PC-9 (cell line): ENCODE results near the gene ARID5A.

ENCODE experiments used
- EZH2 ChIP-seq: fragments of 200-600 bp; sonication (generic); IDR thresholded peaks from 2 replicates; pipeline ENCODE4 v1.8.0; 2017; ENCODE audit warnings: antibody characterized with exemption, low read depth
- TF ChIP-seq, protein P1 (sequence below): fragments of 200-600 bp; sonication (generic); conservative IDR thresholded peaks from 2 replicates; pipeline ENCODE4 v1.6.1; 2017; ENCODE audit warnings: mixed run types, antibody characterized with exemption, mild to moderate bottlenecking, moderate library complexity

DNA sequence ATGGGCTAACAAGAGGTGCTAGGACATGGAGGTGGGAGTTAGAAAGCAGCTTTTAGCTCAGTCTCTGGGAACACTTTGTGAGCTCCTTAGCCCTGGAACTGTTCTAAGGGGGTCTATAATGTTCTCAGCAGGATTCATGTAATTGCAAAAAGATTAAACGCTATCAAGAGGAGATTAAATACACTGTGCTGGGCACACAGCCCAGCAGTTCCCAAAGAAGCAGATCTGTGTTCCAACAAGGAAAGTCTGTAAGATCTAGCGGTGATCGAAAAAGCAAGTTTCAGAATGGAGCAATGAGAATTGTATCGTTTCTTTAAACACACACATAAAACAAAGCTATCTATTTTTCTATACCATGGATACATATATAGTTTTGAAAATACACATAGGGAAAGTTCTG lies 2.4 kb upstream of the ARID5A start:
- TF ChIP-seq EZH2: no peak
- TF ChIP-seq, protein P1, sequence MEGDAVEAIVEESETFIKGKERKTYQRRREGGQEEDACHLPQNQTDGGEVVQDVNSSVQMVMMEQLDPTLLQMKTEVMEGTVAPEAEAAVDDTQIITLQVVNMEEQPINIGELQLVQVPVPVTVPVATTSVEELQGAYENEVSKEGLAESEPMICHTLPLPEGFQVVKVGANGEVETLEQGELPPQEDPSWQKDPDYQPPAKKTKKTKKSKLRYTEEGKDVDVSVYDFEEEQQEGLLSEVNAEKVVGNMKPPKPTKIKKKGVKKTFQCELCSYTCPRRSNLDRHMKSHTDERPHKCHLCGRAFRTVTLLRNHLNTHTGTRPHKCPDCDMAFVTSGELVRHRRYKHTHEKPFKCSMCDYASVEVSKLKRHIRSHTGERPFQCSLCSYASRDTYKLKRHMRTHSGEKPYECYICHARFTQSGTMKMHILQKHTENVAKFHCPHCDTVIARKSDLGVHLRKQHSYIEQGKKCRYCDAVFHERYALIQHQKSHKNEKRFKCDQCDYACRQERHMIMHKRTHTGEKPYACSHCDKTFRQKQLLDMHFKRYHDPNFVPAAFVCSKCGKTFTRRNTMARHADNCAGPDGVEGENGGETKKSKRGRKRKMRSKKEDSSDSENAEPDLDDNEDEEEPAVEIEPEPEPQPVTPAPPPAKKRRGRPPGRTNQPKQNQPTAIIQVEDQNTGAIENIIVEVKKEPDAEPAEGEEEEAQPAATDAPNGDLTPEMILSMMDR: no peak
